Measurements from ENCODE around the gene CDC26. TPM values are rescaled to one million over a fixed set of nuclear protein-coding genes. Genes with fewer than 3 reads are reported as not detected.

Gene CDC26
- total and polyA plus RNA-seq, 10 of the 15 experiments (the other 5 are each of a cell fraction or from before 2014, with no cell fraction given), result 28.2 to 156 (median 61.5) TPM

- ChIA-PET SMC1A (ENCODE audit: uncharacterized antibody, unreplicated experiment) (interaction anchor here (0.6 to 2.0 kb wide), 4 partner anchors 9 to 751 kb away, joined by 3 to 8 read pairs (median 4); no protein-coding TSS in a partner anchor), CTCF (interaction anchor here (0.9 kb wide), 1 partner anchor 16 kb away, joined by 4 read pairs; no protein-coding TSS in a partner anchor), RAD21 (ENCODE audit: unreplicated experiment) (no interaction called here), POLR2A (interaction anchor here (0.8 kb wide), 1 partner anchor 40 kb away, joined by 3 read pairs; no protein-coding TSS in a partner anchor)
- no peak for DNase-seq (ENCODE audit: low read depth, low spot score)
- 79% methylated on average over 3 of the region's 3 CpGs for WGBS (ENCODE audit: insufficient coverage, insufficient replicate concordance, low lambda C conversion rate, missing lambda C conversion rate)
- no peak overlapping the region for H3K4me2 ChIP-seq (ENCODE audit: control insufficient read depth, insufficient read depth)
- H3K27ac ChIP-seq (ENCODE audit: control insufficient read depth, insufficient read depth), result no peak overlapping the region
- no peaks in the 10 kb centered on the region for H4K20me1 ChIP-seq (ENCODE audit: control insufficient read depth, insufficient read depth)
- TF ChIP-seq MYC (IDR thresholded peaks at IDR 0.05; ENCODE audit: insufficient read depth, insufficient read length, insufficient replicate concordance, low read length, severe bottlenecking) (no peak), REST (IDR thresholded peaks at IDR 0.05; ENCODE audit: low read depth, low read length) (no peak), MTA3 (IDR thresholded peaks at IDR 0.05; ENCODE audit: borderline replicate concordance, low read length) (no peak), HCFC1 (IDR thresholded peaks at IDR 0.05; ENCODE audit: low read length) (no peak), ZNF24 (IDR thresholded peaks at IDR 0.05) (no peak), ZBED1 (IDR thresholded peaks at IDR 0.05; ENCODE audit: borderline replicate concordance) (no peak), KLF5 (IDR thresholded peaks at IDR 0.05; ENCODE audit: partially characterized antibody) (no peak), RAD51 (IDR thresholded peaks at IDR 0.05) (no peak), CHD1 (IDR thresholded peaks at IDR 0.05; ENCODE audit: low read depth, low read length) (no peak), ATF7 (IDR thresholded peaks at IDR 0.05; ENCODE audit: low read depth) (no peak), STAT3 (IDR thresholded peaks at IDR 0.05; ENCODE audit: low read depth, low read length) (no peak), CHD2 (IDR thresholded peaks at IDR 0.05; ENCODE audit: borderline replicate concordance, low read depth, low read length) (no peak), ZZZ3 (IDR thresholded peaks at IDR 0.05; ENCODE audit: control insufficient read depth, insufficient read length, low read depth) (no peak), ESRRA (IDR thresholded peaks at IDR 0.05; ENCODE audit: low read length) (no peak), RCOR1 (conservative IDR thresholded peaks at IDR 0.05; ENCODE audit: low read depth, low read length) (no peak)
- H3K79me2 ChIP-seq (ENCODE audit: control insufficient read depth, insufficient read depth, low read length), result peaks cover 10% of the 10 kb centered on the region
- peaks cover 6% of the 10 kb centered on the region for H3K4me1 ChIP-seq (ENCODE audit: control insufficient read depth, insufficient read depth, low read length)
- intact Hi-C loops (cut with micrococcal nuclease; ENCODE audit: unreplicated experiment), result no loop called here
- H3K4me3 ChIP-seq, result no peak overlapping the region
- no peaks in the 10 kb centered on the region for H3K9me3 ChIP-seq (replicated peaks; ENCODE audit: control insufficient read depth, insufficient read depth, low read length)
- H3K9ac ChIP-seq (ENCODE audit: control insufficient read depth, insufficient read depth, low read length), result no peak overlapping the region
- H2AFZ ChIP-seq (ENCODE audit: control insufficient read depth, low read depth, low read length), result no peak overlapping the region
- in situ Hi-C loops (cut with MboI), result no loop called here
- ATAC-seq, result no peak
- no peaks in the 10 kb centered on the region for H3K27me3 ChIP-seq (replicated peaks in 1 of 2; ENCODE audit: control insufficient read depth in 2 of 2, insufficient read depth in 2 of 2, low read length in 1 of 2)
- BruUV-seq (replicated peaks), result no TSS peak
- no peak for FAIRE-seq
- H3K36me3 ChIP-seq (ENCODE audit: control insufficient read depth in 2 of 2, insufficient read depth in 2 of 2, low read length in 1 of 2), result 0 out of 4 replicates have a peak, but pooled peaks cover 0 to 4% of the 10 kb centered on the region in 2 experiments
Observed at GRCh38 chr9:113228130-113228665, 47.2 kb downstream of the CDC26 start.

Measured in GM12878 (cell line).